K562 (cell line): ENCODE data around the gene UBXN11. TPM values are rescaled to one million over a fixed set of nuclear protein-coding genes. Genes with fewer than 3 reads are reported as not detected.

Experiments
- ARID2 ChIP-seq: fragments of 450-650 bp; IDR thresholded peaks from 2 replicates; pipeline ENCODE4 v1.6.1; 2017; ENCODE audit warnings: antibody characterized with exemption, mild to moderate bottlenecking
- CBFA2T3 ChIP-seq: fragments of 450-650 bp; IDR thresholded peaks from 2 replicates; pipeline ENCODE4 v1.6.1; 2017
- EP400 ChIP-seq: fragments of 450-650 bp; IDR thresholded peaks from 2 replicates; pipeline ENCODE4 v1.6.1; 2017; ENCODE audit warnings: antibody characterized with exemption, mild to moderate bottlenecking, moderate library complexity
- GATAD2B ChIP-seq: fragments of 450-650 bp; IDR thresholded peaks from 2 replicates; pipeline ENCODE4 v1.6.1; 2017; ENCODE audit warnings: mild to moderate bottlenecking, borderline replicate concordance
- JUND ChIP-seq, 2 experiments: IDR thresholded peaks; 2 replicates in 1 of 2; 3 replicates in 1 of 2; pipeline ENCODE4 v1.6.1; 2011; ENCODE audit warnings: borderline replicate concordance in 2 of 2, low read depth in 2 of 2, low read length in 2 of 2, improper control_type of control experiment in 1 of 2, missing biosample characterization in 1 of 2, missing genetic modification characterization in 1 of 2, missing genetic modification reagents in 1 of 2
- KDM1A ChIP-seq, 2 experiments: fragments of 450-650 bp; IDR thresholded peaks; 2 replicates each; pipeline ENCODE4 v1.6.1; 2016; ENCODE audit warnings: mild to moderate bottlenecking in 2 of 2
- KDM5B ChIP-seq: fragments of 200-600 bp; sonication (generic); IDR thresholded peaks from 2 replicates; pipeline ENCODE4 v1.6.1; 2012; ENCODE audit warnings: low read depth, mild to moderate bottlenecking, moderate library complexity, low read length, control low read depth, inconsistent platforms; ENCODE audit not compliant: insufficient replicate concordance
- MAZ ChIP-seq, 2 experiments: fragments of 450-650 bp in 1 of 2; sonication (generic) in 1 of 2; formaldehyde crosslinking; IDR thresholded peaks in 1 of 2; conservative IDR thresholded peaks in 1 of 2; 2 replicates each; pipeline versions ENCODE4 v1.4.0 to v1.5.0; 2020; ENCODE audit warnings: mild to moderate bottlenecking in 1 of 2, missing genetic modification reagents in 1 of 2
- POLR2H ChIP-seq: IDR thresholded peaks from 2 replicates; pipeline ENCODE4 v1.6.1; 2016; ENCODE audit warnings: missing genetic modification characterization, low read depth, mild to moderate bottlenecking, control low read depth, missing compliant biosample characterization, moderate library complexity
- RAD21 ChIP-seq, 2 experiments: fragments of 250-450 bp in 1 of 2; fragments of 450-650 bp in 1 of 2; sonication (Bioruptor Pico) in 1 of 2; formaldehyde crosslinking in 1 of 2; IDR thresholded peaks in 1 of 2; conservative IDR thresholded peaks in 1 of 2; 2 replicates each; pipeline versions ENCODE4 v1.4.0 to v1.8.0; 2020 to 2022; ENCODE audit warnings: mild to moderate bottlenecking in 2 of 2, moderate library complexity in 1 of 2
- TAF9B ChIP-seq: fragments of 450-650 bp; IDR thresholded peaks from 2 replicates; pipeline ENCODE4 v1.6.1; 2018; ENCODE audit warnings: mild to moderate bottlenecking; ENCODE audit not compliant: partially characterized antibody
- TCF7L2 ChIP-seq: fragments of 150-350 bp; IDR thresholded peaks from 2 replicates; pipeline ENCODE4 v1.6.1; 2016; ENCODE audit warnings: low read depth, mild to moderate bottlenecking, low read length, moderate library complexity
- UBTF ChIP-seq, 2 experiments: IDR thresholded peaks; 2 replicates each; pipeline ENCODE4 v1.6.1; 2012; ENCODE audit warnings: improper control_type of control experiment in 2 of 2, low read depth in 2 of 2, low read length in 2 of 2, borderline replicate concordance in 1 of 2
- ZNF316 ChIP-seq: fragments of 450-650 bp; IDR thresholded peaks from 2 replicates; pipeline ENCODE4 v1.6.1; 2016
- ZNF592 ChIP-seq: fragments of 450-650 bp; IDR thresholded peaks from 2 replicates; pipeline ENCODE4 v1.6.1; 2017; ENCODE audit warnings: antibody characterized with exemption, mild to moderate bottlenecking
- polyA plus RNA-seq, 8 experiments: library from polyadenylated mRNA; depleted of rRNA in 4 of 8; stranded (reverse) in 5 of 8; unstranded in 3 of 8; fragments of >200 nt; fragmentation: Nextera tagmentation in 2 of 8; fragmentation: Illumina TruSeq in 1 of 8; extraction: Ambion mirVana in 2 of 8; extraction: Trizol in 1 of 8; gene quantifications; 2 replicates each; pipeline versions ENCODE4 v1.2.1 to v1.2.3, GENCODE V29; 2011 to 2014; ENCODE audit warnings: inconsistent platforms in 1 of 8, missing spikeins in 1 of 8
- total RNA-seq, 7 experiments: library from RNA; depleted of rRNA in 6 of 7; stranded (reverse); fragments of >200 nt in 6 of 7; fragmentation: Illumina TruSeq in 2 of 7; extraction: Trizol in 2 of 7; gene quantifications; 2 replicates each; pipeline versions ENCODE4 v1.2.1 to v1.2.3, GENCODE V29; 2011 to 2021; ENCODE audit warnings: low replicate concordance in 1 of 7
- TF ChIP-seq, protein P1 (sequence below): fragments of 450-650 bp; formaldehyde crosslinking; IDR thresholded peaks from 2 replicates; pipeline ENCODE4 v1.4.0; 2020; ENCODE audit warnings: mild to moderate bottlenecking, moderate library complexity

Gene UBXN11
- total and polyA plus RNA-seq, 9 of the 15 experiments (the other 6 are each of a cell fraction or from before 2014, with no cell fraction given) = 0.48 to 34.3 (median 11.3) TPM

GRCh38 chr1:26237230-26237966 is 69.0 kb downstream of the UBXN11 start (continued):
- TF ChIP-seq ZNF592 (peak; percentile 88), GATAD2B (peak; percentile 61; the same call in 1 of the 2 replicates), KDM1A (IDR thresholded peaks at IDR 0.05) (peak; percentile 21 to 53; a peak in 3 of 4 replicates), KDM5B (no peak), TAF9B (peak; percentile 23), POLR2H (peak; percentile 49; the same call in 1 of the 2 replicates), ZNF316 (peak; percentile 99), MAZ (CRISPR knock-in tag; conservative IDR thresholded peaks at IDR 0.05 in 1 of 2, IDR thresholded peaks at IDR 0.05 in 1 of 2) (0 out of 4 replicates have a peak, but pooled peaks have one; percentile 18 to 29), UBTF (IDR thresholded peaks at IDR 0.05; ENCODE audit: borderline replicate concordance in 1 of 2, low read depth in 2 of 2, low read length in 2 of 2) (no peak), RAD21 (CRISPR knock-in tag; conservative IDR thresholded peaks at IDR 0.05 in 1 of 2, IDR thresholded peaks at IDR 0.05 in 1 of 2) (peak in 1 of 2 experiments; percentile 25; a peak in 1 of 4 replicates), TCF7L2 (no peak), ARID2 (peak; percentile 86), CBFA2T3 (peak; percentile 25; the same call in 1 of the 2 replicates), EP400 (peak; percentile 66), JUND (IDR thresholded peaks at IDR 0.05; ENCODE audit: borderline replicate concordance, low read depth, low read length) (peak; percentile 70; the same call in 1 of the 2 replicates), JUND (tag; IDR thresholded peaks at IDR 0.05; ENCODE audit: borderline replicate concordance, low read depth, low read length) (peak; percentile 88)
- TF ChIP-seq, protein P1, sequence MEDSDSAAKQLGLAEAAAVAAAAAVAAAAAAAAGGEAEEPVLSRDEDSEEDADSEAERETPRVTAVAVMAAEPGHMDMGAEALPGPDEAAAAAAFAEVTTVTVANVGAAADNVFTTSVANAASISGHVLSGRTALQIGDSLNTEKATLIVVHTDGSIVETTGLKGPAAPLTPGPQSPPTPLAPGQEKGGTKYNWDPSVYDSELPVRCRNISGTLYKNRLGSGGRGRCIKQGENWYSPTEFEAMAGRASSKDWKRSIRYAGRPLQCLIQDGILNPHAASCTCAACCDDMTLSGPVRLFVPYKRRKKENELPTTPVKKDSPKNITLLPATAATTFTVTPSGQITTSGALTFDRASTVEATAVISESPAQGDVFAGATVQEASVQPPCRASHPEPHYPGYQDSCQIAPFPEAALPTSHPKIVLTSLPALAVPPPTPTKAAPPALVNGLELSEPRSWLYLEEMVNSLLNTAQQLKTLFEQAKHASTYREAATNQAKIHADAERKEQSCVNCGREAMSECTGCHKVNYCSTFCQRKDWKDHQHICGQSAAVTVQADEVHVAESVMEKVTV (CRISPR knock-in tag) = 0 out of 2 replicates have a peak, but pooled peaks have one; percentile 4
